ENCODE data around the gene CATSPERE. TPM values are rescaled to one million over a fixed set of nuclear protein-coding genes. Genes with fewer than 3 reads are reported as not detected.
A peak's percentile ranks its signal among the peaks of the same experiment; 100 is the strongest.

Gene CATSPERE
- total and polyA plus RNA-seq, 9 of the 15 experiments (the other 6 are each of a cell fraction or from before 2014, with no cell fraction given), result 0.06 to 0.16 (median 0.09) TPM; not detected in 3

- TF ChIP-seq DEAF1 (CRISPR knock-in tag; IDR thresholded peaks at IDR 0.05) (no peak), ZFP36 (IDR thresholded peaks at IDR 0.05; ENCODE audit: low read depth, low read length, partially characterized antibody) (no peak), FOXK1 (CRISPR knock-in tag; IDR thresholded peaks at IDR 0.05; ENCODE audit: borderline replicate concordance) (no peak), MCM7 (IDR thresholded peaks at IDR 0.05) (no peak)
Measured at GRCh38 chr1:244447024-244447423, 14.0 kb upstream of the CATSPERE start (continued).

- Histone ChIP-seq H3K4me1 (replicated peaks in 1 of 2; ENCODE audit: control insufficient read depth in 2 of 2, insufficient read depth in 2 of 2, low read length in 2 of 2) (peaks cover 11 to 27% of the 10 kb centered on the region in 2 experiments; a peak in 4 of 5 replicates), H3K79me2 (ENCODE audit: control insufficient read depth, insufficient read depth, low read length) (peaks cover 89% of the 10 kb centered on the region), H3K4me2 (ENCODE audit: insufficient read depth, low read length) (no peak overlapping the region), H4K20me1 (replicated peaks; ENCODE audit: control insufficient read depth, insufficient read depth, low read length) (no peaks in the 10 kb centered on the region), H3K36me3 (ENCODE audit: control insufficient read depth, insufficient read depth, low read length) (peaks cover 68% of the 10 kb centered on the region), H3K9me3 (replicated peaks; ENCODE audit: control insufficient read depth, insufficient read depth, low read depth, low read length) (peaks cover 2% of the 10 kb centered on the region), H3K9ac (ENCODE audit: insufficient read depth in 1 of 2, low read depth in 2 of 2, low read length in 2 of 2) (peak overlapping the region in 1 of 2 experiments; percentile 23; a peak in 1 of 4 replicates), H2AFZ (ENCODE audit: low read depth, low read length) (no peak overlapping the region), H3K4me3 (no peak overlapping the region), H3K27ac (ENCODE audit: extremely low read depth, low read depth, low read length) (no peak overlapping the region; the same call in 2 of the 3 replicates), H3K9me1 (ENCODE audit: control insufficient read depth, insufficient read depth, low read length) (no peaks in the 10 kb centered on the region), H3K27me3 (ENCODE audit: control insufficient read depth in 2 of 2, insufficient read depth in 2 of 2, low read length in 2 of 2) (no peaks in the 10 kb centered on the region)
- FAIRE-seq (no peak), DNase-seq (ENCODE audit: extremely low read depth in 1 of 4, low spot score in 3 of 4) (no peak), ATAC-seq (no peak)
- BruUV-seq (replicated peaks), result no TSS peak
- TF ChIP-seq SAFB2 (IDR thresholded peaks at IDR 0.05; ENCODE audit: borderline replicate concordance, low read depth, low read length, severe bottlenecking), result no peak
- no peak for TF ChIP-seq RBBP5 (IDR thresholded peaks at IDR 0.05; ENCODE audit: borderline replicate concordance, insufficient read depth, low read length, poor library complexity, severe bottlenecking)
- no peak for TF ChIP-seq PHF21A (IDR thresholded peaks at IDR 0.05; ENCODE audit: borderline replicate concordance, low read depth)
- ChIA-PET POLR2A (interaction anchor here (0.6 to 0.7 kb wide), 3 partner anchors 24 to 642 kb away, joined by 3 read pairs; no protein-coding TSS in a partner anchor), CTCF (ENCODE audit: low intra/inter-chr PET ratio) (no interaction called here)
- 85% methylated on average over 2 of the region's 2 CpGs for WGBS (ENCODE audit: insufficient coverage, low coverage, missing lambda C conversion rate)
- intact Hi-C loops (cut with micrococcal nuclease), result no loop called here
- in situ Hi-C loops (cut with MboI), result no loop called here
Measured at GRCh38 chr1:244447552-244447951, 13.5 kb upstream of the CATSPERE start.
